OCI-LY3 (cell line): ENCODE measurements around the gene ALOXE3.

Experiments
- H2AFZ ChIP-seq: fragments of 200-600, 300-600 bp; shearing (Covaris generic); 2 replicates; pipeline ENCODE4 v1.6.0; 2014; ENCODE audit warnings: antibody characterized with exemption, low read depth, low read length
- H3K27ac ChIP-seq: fragments of 200-600, 300-600 bp; sonication (generic); 2 replicates; pipeline ENCODE4 v1.5.1; 2014; ENCODE audit warnings: mild to moderate bottlenecking, low read length, moderate library complexity, mixed read lengths
- H3K27me3 ChIP-seq: fragments of 200-600, 300-600 bp; sonication (generic); 2 replicates; pipeline ENCODE4 v1.6.1; 2014; ENCODE audit warnings: low read depth, low read length, mixed read lengths
- H3K36me3 ChIP-seq: fragments of 200-600, 300-600 bp; sonication (generic); replicated peaks from 2 replicates; pipeline ENCODE3; 2014; ENCODE audit warnings: low read depth, low read length, mixed read lengths
- H3K4me1 ChIP-seq: fragments of 300-600, 200-600 bp; sonication (generic); 2 replicates; pipeline ENCODE4 v1.6.1; 2014; ENCODE audit warnings: low read length, mixed read lengths
- H3K4me2 ChIP-seq: fragments of 200-600, 300-600 bp; sonication (generic); 2 replicates; pipeline ENCODE4 v1.6.1; 2014; ENCODE audit warnings: low read length, mixed read lengths
- H3K4me3 ChIP-seq: fragments of 300-600, 200-600 bp; sonication (generic); 2 replicates; pipeline ENCODE4 v1.5.1; 2014; ENCODE audit warnings: antibody characterized with exemption, mild to moderate bottlenecking, low read length, moderate library complexity
- H3K79me2 ChIP-seq: fragments of 300-600, 200-600 bp; shearing (Covaris generic); 2 replicates; pipeline ENCODE4 v1.6.1; 2014; ENCODE audit warnings: mild to moderate bottlenecking, low read length, mixed read lengths
- H3K9ac ChIP-seq: fragments of 300-600, 200-600 bp; shearing (Covaris generic); 2 replicates; pipeline ENCODE4 v1.6.0; 2014; ENCODE audit warnings: mild to moderate bottlenecking, low read length, moderate library complexity
- H3K9me3 ChIP-seq: fragments of 200-600, 300-600 bp; shearing (Covaris generic); 2 replicates; pipeline ENCODE4 v1.6.1; 2014; ENCODE audit warnings: low read length, mixed read lengths; ENCODE audit not compliant: insufficient read depth
- H4K20me1 ChIP-seq: fragments of 200-600, 300-600 bp; sonication (generic); 2 replicates; pipeline ENCODE4 v1.6.1; 2016; ENCODE audit warnings: low read length, mixed read lengths; ENCODE audit not compliant: insufficient read depth
- CTCF ChIP-seq: fragments of 200-600, 300-600 bp; sonication (generic); IDR thresholded peaks from 2 replicates; pipeline ENCODE4 v1.5.1; 2014; ENCODE audit warnings: antibody characterized with exemption, low read length, low read depth
- EZH2phosphoT487 ChIP-seq: fragments of 200-600 bp; shearing (Covaris generic); IDR thresholded peaks from 2 replicates; pipeline ENCODE4 v1.6.1; 2018; ENCODE audit warnings: antibody characterized with exemption, mixed run types, low read depth

The ALOXE3 gene

GRCh38 chr17:8067806-8068205, 50.5 kb downstream of the ALOXE3 start:
- H3K27me3 ChIP-seq: 0 out of 2 replicates have a peak, but pooled peaks cover 3% of the 10 kb centered on the region
- no peak overlapping the region for H3K4me2 ChIP-seq
- H3K4me3 ChIP-seq: no peak overlapping the region
- no peaks in the 10 kb centered on the region for H3K36me3 ChIP-seq
- H3K9ac ChIP-seq: no peak overlapping the region
- H3K4me1 ChIP-seq: peaks cover 11% of the 10 kb centered on the region
- H2AFZ ChIP-seq: no peak overlapping the region
- no peaks in the 10 kb centered on the region for H3K79me2 ChIP-seq
- no peak overlapping the region for H3K27ac ChIP-seq
- no peak for TF ChIP-seq EZH2phosphoT487
- no peak for TF ChIP-seq CTCF
- H4K20me1 ChIP-seq: no peaks in the 10 kb centered on the region
- no peaks in the 10 kb centered on the region for H3K9me3 ChIP-seq

- Histone ChIP-seq H3K27me3 (peaks cover 7% of the 10 kb centered on the region), H3K9ac (no peak overlapping the region), H3K36me3 (no peaks in the 10 kb centered on the region), H3K79me2 (no peaks in the 10 kb centered on the region), H3K4me1 (peaks cover 11% of the 10 kb centered on the region), H4K20me1 (no peaks in the 10 kb centered on the region), H3K9me3 (no peaks in the 10 kb centered on the region), H3K27ac (no peak overlapping the region), H2AFZ (no peak overlapping the region), H3K4me2 (no peak overlapping the region), H3K4me3 (no peak overlapping the region)
- TF ChIP-seq CTCF (no peak), EZH2phosphoT487 (no peak)
These were observed 51.2 kb downstream of the ALOXE3 start for GRCh38 chr17:8066841-8067775.

GRCh38 chr17:8064561-8065019, 53.7 kb downstream of the ALOXE3 start:
- peaks cover 24% of the 10 kb centered on the region for H3K4me1 ChIP-seq
- H2AFZ ChIP-seq: no peak overlapping the region
- H4K20me1 ChIP-seq: no peaks in the 10 kb centered on the region
- H3K27ac ChIP-seq: no peak overlapping the region
- no peak for TF ChIP-seq CTCF
- TF ChIP-seq EZH2phosphoT487: no peak
- no peaks in the 10 kb centered on the region for H3K9me3 ChIP-seq
- no peak overlapping the region for H3K4me3 ChIP-seq
- H3K36me3 ChIP-seq: no peaks in the 10 kb centered on the region
- no peak overlapping the region for H3K9ac ChIP-seq
- no peaks in the 10 kb centered on the region for H3K79me2 ChIP-seq
- peaks cover 16% of the 10 kb centered on the region for H3K27me3 ChIP-seq
- H3K4me2 ChIP-seq: no peak overlapping the region

- Histone ChIP-seq H3K9me3 (no peaks in the 10 kb centered on the region), H3K27me3 (peaks cover 16% of the 10 kb centered on the region), H3K79me2 (no peaks in the 10 kb centered on the region), H3K4me1 (peaks cover 23% of the 10 kb centered on the region), H2AFZ (no peak overlapping the region), H3K36me3 (no peaks in the 10 kb centered on the region), H3K4me3 (no peak overlapping the region), H4K20me1 (no peaks in the 10 kb centered on the region), H3K4me2 (no peak overlapping the region), H3K27ac (no peak overlapping the region), H3K9ac (no peak overlapping the region)
- TF ChIP-seq EZH2phosphoT487: no peak
- TF ChIP-seq CTCF: no peak
These were observed 54.4 kb downstream of the ALOXE3 start for GRCh38 chr17:8063761-8064534.
